NCI-H1417 (cell line): ENCODE results near the gene EIF3I.

Experiments
- DNase-seq, 3 experiments: peaks; one replicate each; lab custom pipeline; 2025; lab: John Stamatoyannopoulos, UW

Gene EIF3I

DNA sequence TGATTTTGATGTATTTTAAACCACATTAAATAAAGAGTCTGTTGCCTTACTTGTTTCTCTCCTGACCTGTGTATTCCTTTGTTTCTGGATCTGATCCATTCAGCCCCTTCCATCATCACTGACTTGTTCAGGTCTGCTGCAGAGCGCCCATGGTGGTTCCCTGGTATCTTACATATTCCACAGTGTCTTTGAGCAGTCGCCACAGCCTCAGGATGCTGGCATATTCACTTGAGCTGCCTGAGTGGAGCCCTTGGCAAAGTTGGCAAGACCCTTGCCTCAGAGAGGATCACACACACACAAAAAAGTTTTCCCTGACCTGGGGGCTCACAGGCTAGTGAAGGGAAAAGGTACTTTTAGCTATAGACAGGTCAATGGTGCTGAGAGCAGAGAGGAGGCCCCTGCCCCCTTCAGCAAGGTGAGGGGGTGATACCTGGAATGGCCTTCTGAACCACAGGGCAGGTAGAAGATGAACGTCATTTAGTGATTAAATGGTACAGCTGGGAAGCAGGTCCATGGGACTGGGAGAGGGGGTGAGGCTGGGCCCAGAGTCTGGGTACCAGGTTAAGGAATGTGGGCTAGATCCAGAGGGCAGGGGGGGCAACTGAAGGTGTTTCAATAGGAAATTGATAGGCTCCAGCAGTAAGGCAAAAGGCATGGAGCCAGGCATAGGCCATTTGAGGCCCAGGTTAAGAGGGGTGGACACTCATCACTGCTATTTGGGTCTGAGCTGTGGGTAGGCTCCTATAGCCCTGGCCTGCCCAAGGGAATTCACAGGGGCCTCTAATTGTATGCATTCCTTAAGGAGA is 23.8 kb upstream of the EIF3I start:
- no peak for DNase-seq

DNA sequence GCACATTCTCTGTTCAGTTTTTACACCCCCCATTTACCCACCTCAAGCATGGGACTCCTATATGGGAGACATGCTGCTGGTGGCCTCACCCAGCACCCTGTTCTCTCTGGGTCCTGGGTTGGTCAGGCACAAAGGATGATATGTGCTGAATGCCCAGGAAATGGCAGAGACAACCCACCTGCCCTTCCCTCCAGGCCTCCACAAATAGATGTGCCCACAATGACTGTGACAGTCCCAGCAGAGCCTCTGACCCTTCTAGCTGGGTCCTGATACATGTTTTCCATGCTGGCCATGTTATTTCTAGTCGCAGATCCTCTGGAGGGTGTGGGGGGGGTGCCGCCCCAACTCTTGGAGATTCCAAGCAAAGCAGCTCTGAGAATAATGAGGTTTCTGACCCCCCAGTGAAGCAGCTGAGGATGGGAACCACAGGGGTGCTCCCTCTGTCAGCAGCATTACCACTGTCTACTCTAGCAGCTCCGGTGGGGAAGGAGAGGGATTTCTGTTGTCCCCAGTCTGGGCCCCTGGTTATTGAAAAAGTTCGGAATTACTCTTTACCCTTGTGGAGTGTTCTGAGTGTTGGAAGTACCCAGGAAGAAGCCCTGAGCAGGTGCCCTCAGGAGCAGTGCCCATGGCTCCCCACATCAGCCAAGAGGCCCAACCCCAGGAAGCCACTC is 23.0 kb upstream of the EIF3I start:
- DNase-seq, result peak in 1 of 3 experiments; percentile 51

DNA sequence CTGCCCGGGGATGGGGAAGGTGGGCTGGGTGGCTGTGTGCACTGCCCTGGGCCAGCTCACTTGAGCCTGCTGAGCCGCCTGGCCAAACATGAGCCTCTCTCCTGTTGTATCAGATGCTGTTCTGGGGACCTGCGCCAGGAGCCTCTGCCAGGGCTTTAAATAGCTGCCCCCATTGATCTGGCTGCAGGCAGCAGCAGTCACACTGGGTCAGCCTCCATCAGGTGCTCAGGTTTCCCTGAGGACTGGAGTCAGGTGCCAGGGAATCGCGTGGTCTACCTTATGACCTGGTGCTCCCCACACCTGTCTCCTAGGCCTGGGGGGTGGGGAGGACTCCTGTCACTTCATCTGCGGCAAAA is 22.5 kb upstream of the EIF3I start:
- DNase-seq, result peak; percentile 25 to 62 (median 51)

- peak; percentile 60 to 79 (median 72) for DNase-seq
Observed at GRCh38 chr1:32200226-32201010, 21.8 kb upstream of the EIF3I start, which contains the start of gene CCDC28B. CCDC28B (plus strand) TSS chr1:32200595; CDS start chr1:32201936, 1,341 bp downstream.

DNA sequence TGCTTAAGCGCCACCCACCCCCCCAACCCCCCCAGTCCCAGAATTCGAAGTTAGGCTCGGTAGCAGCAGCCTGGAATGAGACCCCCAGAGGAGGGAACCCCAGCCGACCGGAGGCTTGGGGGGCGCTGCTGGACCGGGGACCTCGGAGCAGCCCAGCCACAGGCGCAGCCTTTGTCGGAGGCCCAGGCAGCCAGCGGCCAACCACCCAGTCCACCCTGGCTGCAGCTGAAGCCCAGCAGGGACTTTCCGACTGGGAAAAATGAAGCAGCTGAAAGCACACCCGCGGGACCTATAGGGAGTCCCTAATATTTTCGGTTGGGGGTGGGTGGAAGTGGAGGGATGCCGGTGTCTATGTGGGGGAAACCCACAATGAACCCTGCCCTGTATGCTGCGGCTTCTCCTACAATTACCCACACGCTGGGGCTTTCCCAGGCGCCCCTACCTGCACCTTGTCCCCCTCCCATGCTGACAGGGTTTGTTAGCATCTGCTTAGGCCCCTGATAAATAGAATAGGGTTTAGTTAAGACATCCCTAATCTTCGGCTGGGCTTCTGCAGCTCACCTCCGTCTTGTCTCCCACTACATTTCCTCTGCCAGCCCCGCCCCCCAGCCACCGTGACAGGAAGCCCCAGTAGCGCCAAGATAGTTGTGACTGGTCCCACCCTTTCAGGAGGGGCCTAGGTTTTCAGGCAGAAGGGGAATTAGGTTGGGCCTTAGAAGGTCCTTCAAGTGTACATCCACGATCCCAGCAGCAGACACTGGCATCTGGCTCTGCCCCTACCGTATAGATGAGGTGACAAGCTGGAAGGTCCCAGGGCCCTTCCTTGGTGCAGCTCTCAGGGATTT is 21.0 kb upstream of the EIF3I start:
- DNase-seq, result peak; percentile 8 to 61 (median 53)

GRCh38 chr1:32204943-32205361 is 17.3 kb upstream of the EIF3I start:
- DNase-seq, result peak in 2 of 3 experiments; percentile 76 to 77

DNA sequence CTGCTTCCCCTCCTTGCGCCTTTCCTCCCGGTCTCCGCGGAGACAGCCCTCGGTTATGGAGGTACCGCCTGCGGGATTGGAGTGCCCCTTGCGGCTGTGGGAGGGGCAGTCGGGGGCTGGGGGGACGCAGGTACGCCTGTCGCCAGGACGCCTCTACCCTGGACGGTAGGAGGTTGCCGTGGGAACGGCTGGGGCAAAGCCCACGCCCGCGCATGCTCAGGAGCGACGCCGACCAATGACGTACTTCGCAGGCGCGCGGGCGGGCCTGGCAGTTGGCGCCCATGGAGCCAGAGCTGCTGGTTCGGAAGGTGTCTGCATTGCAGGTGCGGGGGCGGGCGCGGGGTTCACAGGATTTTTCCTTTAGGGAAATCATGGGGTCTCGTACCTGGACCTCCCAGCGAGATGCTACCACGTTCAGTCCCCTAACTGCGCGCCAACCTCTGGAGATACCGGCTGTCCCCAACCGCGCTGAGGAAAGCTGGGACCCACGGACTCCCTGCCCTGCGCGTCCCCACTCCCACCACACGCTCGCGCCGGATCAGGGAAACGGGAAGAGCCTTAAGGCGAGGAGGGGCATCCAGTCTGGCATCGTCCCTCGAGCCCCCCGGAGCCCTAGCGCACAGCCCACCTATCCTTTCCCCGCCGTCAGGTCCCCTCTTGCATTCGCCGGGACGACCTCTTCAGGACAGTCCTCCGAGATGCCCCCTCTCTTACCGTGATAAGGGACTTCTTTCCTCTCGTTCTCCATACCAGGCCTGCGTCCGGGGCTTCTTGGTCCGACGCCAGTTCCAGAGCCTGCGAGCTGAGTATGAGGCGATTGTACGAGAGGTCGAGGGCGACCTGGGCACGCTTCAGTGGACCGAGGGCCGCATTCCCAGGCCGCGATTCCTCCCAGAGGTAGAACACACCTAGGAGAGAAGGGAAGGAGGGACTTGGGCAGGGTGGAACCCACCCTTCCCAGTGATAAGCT is 16.5 kb upstream of the EIF3I start, which contains the start of gene IQCC:
TSS of gene IQCC (plus strand) at position 271 of the 970 bp plus-strand sequence. CDS start at position 282, 11 bp downstream.
- peak; percentile 91 to 96 (median 96) for DNase-seq

DNA sequence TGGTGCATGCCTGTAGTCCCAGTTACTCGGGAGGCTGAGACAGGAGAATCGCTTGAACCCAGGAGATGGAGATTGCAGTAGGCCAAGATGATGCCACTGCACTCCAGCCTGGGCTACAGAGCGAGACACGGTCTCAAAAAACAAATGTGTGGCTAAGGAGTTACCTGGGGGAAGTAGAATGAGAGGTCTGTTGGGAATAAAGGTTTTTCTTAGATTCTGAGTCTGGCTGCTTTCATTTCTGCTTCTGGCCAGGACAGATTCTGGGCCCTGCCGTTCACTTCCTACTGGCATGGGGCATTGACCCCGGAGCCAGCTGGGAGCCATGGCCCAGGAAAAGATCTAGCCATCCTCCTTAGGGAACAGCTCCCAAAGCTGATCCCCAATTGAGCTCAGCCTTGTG is 13.7 kb upstream of the EIF3I start:
- no peak for DNase-seq

DNA sequence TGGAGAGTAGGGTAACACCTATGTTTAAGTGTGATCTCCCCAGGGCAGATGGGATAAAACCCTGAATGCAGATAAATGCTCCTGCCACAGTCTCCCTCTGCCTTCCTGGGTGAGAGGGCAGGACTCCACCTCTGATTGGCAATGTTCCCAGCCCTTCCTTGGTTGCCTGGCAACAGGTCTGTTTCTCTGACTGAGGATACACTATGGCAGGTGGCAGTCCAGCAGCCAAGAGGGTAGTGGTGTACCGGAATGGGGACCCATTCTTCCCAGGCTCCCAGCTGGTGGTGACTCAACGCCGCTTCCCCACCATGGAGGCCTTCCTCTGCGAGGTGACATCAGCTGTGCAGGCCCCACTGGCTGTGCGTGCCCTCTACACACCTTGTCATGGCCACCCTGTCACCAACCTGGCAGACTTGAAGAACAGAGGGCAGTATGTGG is 13.3 kb upstream of the EIF3I start, which contains the start of gene DCDC2B:
TSS of gene DCDC2B (plus strand) at position 199 of the 438 bp plus-strand sequence. CDS start at position 204, 5 bp downstream.
- peak; percentile 83 to 94 (median 91) for DNase-seq

DNA sequence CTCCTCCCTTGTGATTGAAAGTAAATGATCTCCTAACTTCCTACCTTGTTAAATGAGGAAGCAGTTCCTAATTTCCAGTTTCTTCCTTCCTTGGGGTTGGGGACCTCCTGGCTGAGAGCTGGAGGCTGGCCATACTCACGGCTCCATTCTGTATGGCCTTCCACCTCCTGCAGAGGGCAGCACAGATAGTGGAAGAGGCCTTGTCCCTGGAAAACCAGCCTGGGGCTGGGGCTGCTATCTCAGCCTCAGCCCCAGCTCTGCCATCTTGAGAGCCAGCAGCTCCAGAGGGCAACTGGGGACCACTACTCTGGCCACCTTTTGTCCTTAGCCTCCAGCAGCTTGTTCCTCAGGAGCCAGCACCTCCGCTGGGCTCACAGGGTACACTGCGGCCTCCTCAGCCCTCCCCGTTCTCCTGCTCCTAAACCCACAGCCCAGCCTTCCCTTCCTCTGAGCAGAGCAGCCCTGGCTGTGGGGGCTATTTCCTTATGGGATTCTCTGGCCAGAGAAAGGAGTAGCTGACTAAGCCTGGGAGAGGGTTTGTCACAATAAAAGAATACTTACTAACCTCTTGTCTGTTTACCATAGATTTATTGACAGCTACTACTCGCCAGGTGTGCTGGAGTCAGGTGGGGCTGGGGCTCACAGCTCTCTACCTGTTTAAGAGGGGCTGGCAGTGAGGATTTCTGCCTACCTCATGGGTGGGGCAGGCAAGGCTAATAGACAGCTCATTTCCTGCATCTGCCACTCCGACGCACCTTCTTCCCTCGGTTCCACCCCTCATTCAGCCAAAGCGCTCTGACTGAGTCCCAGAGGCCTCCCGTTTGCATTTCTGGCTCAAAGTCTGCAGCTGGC is 6.4 kb upstream of the EIF3I start:
- DNase-seq, result peak; percentile 56 to 73 (median 68)

DNA sequence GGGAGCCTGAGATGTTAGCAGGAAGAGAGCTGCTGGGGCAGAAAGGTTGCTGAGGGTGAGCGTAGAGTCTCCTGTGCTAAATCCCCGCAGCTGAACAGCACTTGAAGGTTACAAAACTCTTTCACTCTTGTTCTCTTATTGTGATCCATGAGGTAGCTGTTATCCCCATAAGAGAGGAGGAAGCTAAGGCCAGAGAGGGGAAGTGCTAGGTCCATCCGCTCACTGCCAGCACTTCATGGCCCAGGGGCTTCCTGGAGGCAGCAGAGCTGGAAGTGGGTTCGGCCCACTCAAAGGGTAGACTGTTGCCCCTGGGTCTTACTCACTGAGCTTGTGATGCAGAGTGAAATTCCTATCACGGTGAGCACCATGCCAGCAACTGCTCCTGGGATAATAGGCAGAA is 5.6 kb upstream of the EIF3I start:
- DNase-seq, result no peak

DNA sequence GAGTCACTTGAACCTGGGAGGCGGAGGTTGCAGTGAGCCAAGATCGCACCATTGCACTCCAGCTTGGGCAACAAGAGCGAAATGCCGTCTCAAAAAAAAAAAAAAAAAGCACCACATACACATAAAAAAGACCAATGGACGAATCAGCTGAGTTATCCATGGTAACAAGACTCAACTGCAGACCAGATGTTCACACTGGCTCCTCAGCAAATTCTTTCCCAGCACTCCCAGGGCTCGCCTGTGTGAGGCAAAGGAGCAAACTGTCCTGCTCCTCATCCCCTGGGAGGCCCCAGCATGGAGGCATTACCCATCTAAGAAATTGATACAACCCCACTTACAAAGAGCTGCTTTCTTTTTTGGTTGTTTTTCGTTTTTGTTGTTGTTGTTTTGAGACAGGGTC is 3.2 kb upstream of the EIF3I start:
- DNase-seq, result no peak

- peak in 1 of 3 experiments; percentile 39 for DNase-seq
Observed at GRCh38 chr1:32220746-32221580, 1.2 kb upstream of the EIF3I start.

DNA sequence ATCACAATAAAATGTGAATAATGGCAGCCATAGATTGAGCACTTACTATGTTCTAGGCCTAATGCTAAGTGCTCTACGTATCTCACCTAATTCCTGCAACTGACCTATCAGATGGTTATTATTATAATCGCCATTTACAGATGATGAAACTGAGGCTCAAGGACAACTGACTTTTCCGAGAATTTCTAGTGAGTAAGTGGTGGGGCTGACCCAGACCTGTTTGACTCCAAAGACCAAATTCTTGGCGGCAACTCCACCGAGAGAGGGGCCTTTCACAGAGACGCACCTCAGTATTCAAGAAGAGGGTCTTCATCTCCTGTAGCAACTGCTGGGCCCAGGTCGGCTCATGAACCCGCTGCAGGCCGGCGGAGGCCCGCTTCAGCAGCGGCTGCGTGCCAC is 627 bp upstream of the EIF3I start:
- no peak for DNase-seq

GRCh38 chr1:32223683-32224082 is 1.5 kb downstream of the EIF3I start:
- no peak for DNase-seq

DNA sequence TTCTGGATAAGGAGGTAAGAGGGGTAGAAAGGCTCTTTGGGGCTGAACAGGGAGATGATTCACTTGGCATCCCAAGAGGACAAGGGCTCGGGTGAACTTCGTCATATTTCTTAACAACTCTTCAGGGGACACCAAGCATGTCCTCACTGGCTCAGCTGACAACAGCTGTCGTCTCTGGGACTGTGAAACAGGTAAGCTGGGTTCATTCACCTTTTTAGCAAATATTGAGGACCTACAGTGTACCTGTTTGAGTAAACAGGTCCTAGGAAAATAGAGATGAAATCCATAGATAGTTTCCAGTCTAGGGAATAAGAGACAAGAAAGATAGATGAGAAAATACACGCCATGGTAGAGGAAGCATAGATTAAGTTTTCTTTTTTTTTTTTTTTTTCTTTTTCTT is 2.1 kb downstream of the EIF3I start:
- no peak for DNase-seq

DNA sequence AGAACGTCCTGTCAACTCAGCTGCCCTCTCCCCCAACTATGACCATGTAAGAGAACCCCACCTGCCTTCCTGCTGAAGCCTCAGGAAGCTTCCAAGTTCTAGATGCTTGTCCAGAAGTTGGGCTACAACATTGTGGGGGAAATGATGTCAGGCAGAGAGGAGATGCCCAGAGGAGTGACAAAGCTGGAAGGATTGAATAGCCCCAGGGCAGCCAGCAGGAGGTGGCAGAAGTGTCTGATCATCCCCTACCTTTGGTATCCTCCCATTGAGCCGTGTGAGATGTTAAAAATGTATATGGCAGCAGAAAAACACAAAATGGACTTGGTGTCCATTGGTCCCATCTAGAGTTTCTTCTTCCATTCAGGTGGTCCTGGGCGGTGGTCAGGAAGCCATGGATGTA is 6.6 kb downstream of the EIF3I start:
- DNase-seq, result no peak

- DNase-seq, result no peak
Observed at GRCh38 chr1:32231843-32232432, 9.7 kb downstream of the EIF3I start.
